Activated CD4-positive, CD25-positive, alpha-beta regulatory T cell treated with anti-CD3 and anti-CD28 coated beads, Interleukin-2, amount 50 U/mL, for 16 hours (primary cell): ENCODE measurements around the gene CTAGE4.
"Not testable (repeated sequence)": the region's sequence is repeated elsewhere in the genome, so short reads cannot be mapped to it uniquely, and the experiment has no call there.

Source experiments
- DNase-seq: peaks from one replicate; pipeline ENCODE4 v3.0.0-alpha.2; 2020; ENCODE audit warnings: low read depth, low spot score

The CTAGE4 gene

DNA sequence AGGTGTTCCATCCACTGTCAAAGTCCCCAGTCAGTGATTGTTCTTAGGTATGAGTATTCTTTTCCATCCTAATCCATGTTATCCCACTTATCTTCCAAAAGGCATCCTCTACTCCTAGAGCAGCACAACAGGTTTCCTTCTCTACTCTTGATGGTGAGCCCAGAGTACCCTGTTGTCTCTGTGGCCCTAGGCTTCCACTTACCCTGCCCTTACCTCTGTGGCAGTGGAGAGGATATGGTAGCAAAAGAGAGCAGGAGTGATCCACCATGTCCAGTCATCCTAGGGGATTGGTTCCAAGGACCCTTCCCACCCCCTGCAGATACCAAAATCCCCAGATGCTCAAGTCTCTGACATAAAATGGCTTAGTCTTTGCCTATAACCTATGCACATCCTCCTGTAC is 33.9 kb downstream of the CTAGE4 start:
- DNase-seq, result not testable (repeated sequence)

DNA sequence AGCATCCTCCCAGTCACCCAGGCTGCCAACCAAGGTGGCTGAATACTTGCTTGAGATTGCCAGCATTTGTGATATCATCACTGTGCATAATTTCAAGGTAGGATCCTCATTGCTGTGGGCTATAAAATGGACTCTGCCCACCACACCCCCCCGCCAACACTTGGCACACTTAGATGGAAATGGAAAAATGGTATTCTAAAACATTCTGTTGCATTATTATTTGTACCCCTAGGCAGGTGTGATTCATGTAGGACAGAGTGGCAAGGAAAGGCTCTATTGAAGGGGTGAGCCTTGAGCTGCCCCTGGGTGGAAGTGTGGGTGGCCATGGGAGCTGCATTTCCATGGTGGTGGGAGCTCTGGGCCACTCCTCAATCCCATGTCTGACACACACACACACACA is 35.3 kb downstream of the CTAGE4 start:
- not testable (repeated sequence) for DNase-seq

DNA sequence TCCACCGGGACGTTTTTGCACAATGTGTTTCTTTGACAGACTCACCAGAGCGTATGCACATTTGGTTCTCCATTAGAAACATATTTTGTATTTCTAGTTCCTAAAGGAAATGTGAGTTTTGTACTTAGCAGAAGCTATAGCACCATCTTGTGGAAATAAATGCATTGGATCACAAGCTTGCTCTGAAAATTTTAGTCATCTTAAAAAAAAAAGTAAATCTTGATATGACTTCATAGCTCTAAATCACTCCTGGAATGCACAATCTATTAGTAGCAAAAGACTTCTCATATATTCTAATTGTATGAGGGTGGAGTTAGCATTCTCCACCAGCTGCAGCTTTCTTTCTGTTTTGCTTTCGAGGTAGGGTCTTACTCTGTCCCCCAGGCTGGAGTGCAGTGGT is 35.9 kb downstream of the CTAGE4 start:
- not testable (repeated sequence) for DNase-seq

DNA sequence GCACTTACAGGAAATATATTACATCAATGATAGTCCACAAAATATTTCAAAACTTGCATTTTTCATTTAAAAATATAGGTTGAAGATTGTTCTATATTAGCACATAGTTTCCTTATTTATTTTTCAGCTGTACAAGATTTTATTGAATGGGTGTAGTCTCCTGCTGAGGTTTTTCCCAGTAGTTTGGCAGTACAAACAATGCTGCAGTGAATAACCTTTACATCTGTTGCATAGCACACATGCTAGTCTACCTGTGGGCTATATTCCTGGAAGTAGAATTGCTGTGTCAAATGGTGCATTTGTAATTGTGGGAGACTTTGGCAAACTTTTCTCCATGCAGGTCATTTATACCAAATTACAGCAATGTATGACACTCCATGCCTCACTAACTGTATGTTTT is 37.3 kb downstream of the CTAGE4 start:
- not testable (repeated sequence) for DNase-seq

DNA sequence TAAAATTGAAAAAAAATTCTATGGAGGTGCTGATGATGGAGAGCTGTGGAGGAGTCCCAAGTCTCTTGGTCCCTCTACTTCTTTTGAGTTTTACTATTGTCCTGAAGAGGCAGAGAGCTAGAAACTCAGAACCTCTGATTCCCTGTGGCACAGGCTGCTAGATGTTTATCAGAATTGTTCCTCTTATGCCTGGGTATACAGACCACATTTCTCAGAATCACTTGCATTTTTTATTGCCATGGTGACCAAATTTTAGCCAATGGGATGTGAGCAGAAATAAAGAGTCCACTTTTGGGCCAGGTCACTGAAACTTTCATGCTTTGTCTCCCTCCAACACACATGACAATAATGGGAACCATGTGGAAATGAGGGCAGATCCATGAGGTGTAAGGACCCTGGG is 40.4 kb downstream of the CTAGE4 start:
- not testable (repeated sequence) for DNase-seq

DNA sequence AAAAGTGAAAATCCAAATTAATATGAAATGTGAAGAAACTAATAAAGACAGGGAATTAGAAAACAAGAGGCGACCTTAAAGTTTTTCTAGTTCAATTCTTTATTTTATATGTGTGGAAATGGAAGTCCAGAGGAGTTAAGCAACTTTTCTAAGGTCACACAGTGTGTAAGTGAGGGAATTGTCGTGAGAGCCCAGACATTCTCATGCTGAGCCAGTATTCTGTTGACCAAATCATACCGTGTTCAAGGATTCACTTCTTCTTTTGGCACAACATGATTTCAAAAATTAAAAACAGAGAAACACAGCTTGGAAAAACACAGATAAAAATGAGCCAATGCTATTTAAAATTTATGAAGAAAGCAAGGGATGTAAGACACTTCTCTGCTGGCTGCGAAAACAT is 43.6 kb downstream of the CTAGE4 start:
- DNase-seq, result not testable (repeated sequence)

DNA sequence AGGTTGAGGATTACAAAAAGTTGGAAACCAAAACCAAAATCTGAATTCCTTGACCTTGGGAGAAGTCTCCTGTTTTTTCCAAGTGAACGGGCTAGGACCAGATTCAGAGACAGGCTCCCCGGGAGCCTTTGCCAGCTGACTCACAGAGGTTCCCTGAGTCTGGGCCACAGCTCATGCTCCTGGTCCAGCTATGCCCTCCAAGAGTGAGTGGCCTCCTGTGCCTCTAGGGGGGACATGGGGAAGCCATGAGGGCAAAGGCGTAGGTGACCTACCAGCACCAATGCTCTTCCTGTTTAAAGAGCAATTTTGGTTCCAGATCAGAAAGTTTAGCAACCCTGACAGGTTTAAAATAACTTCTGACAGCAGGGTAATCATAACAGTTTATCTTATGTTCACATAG is 45.5 kb downstream of the CTAGE4 start:
- DNase-seq, result not testable (repeated sequence)

DNA sequence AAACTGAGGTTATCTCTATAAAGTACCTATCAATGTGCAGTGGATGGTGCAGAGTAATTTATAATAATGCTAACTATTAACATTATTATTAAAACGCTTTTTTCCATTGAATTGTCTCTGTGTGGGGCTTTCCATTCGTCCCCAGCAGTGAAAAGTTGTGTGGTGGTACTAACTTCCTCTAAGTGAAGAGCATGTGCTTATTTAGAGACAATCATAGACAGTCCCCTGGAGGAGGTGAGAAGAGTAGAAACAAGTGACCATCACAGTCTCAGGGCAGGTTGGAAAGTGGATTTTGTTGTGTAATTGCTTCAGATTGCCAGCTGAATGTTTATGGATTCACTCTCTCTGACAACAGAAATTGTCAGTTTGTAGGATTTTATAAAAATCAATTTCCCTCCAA is 47.8 kb downstream of the CTAGE4 start:
- DNase-seq, result not testable (repeated sequence)

DNA sequence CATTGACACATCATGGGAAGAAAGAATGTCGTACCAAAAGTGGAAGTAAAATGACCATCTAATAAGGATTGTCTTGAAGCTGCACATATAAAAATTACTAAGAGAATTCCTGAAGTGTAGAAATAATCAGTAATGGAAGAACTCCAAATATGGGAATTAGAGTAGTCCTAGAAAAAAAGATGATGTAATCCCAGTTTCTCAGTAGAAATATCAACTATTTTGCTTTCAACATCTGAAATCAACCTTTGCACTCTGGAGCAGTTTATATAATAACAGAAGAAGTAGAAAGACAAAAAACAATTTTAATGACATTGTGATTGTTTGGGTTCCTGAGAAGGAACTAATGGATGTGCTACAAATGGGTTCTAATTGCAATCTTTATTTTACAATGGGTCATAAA is 49.8 kb downstream of the CTAGE4 start:
- DNase-seq, result not testable (repeated sequence)
